Erythroblast (primary cell): ENCODE results near the gene NIPAL4.

Experiments
- GATA1 ChIP-seq: IDR thresholded peaks from 2 replicates; pipeline ENCODE4 v1.6.1; 2011; ENCODE audit warnings: low read depth, mild to moderate bottlenecking, control low read depth, low read length, moderate library complexity
- POLR2A ChIP-seq: IDR thresholded peaks from 2 replicates; pipeline ENCODE4 v1.6.1; 2011; ENCODE audit warnings: mild to moderate bottlenecking, low read length

DNA sequence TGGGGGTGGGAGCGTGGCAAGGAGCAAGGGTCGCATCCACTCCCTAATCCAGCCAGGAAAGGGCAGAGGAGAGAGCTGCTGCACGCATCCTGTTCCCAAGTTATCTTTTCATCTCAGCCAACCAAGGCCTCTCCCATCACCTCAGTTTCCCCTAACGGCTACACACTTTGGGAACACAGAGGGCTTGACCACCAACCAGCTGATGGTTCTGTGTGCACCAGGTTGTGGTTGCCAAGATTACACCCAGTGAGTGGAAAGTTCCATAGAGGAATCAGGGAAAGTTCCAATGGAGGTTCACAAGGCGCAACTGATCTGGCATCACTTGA, 61.7 kb downstream of the NIPAL4 start:
- TF ChIP-seq POLR2A (no peak), GATA1 (no peak)
